Neural cell (in vitro differentiated cells): ENCODE measurements around the gene VPS8. TPM values are rescaled to one million over a fixed set of nuclear protein-coding genes. Genes with fewer than 3 reads are reported as not detected.

ENCODE experiments used
- H2AFZ ChIP-seq: fragments of 200-600, 300-800 bp; sonication (generic), shearing (Covaris generic); 2 replicates; pipeline ENCODE4 v1.6.0; 2014; ENCODE audit warnings: low read depth, mild to moderate bottlenecking, antibody characterized with exemption, low read length, moderate library complexity
- H3F3A ChIP-seq: fragments of 200-600 bp; shearing (Covaris generic); 2 replicates; pipeline ENCODE4 v1.6.1; 2016; ENCODE audit warnings: mild to moderate bottlenecking, moderate library complexity, mixed read lengths, antibody characterized with exemption, low read length; ENCODE audit not compliant: insufficient read depth, poor library complexity, severe bottlenecking
- H3K27ac ChIP-seq: fragments of 200-600, 300-800 bp; sonication (generic), shearing (Covaris generic); 2 replicates; pipeline ENCODE4 v1.5.1; 2014; ENCODE audit warnings: mild to moderate bottlenecking, low read length, moderate library complexity
- H3K27me3 ChIP-seq: fragments of 300-800, 200-600 bp; sonication (generic), shearing (Covaris generic); 2 replicates; pipeline ENCODE4 v1.6.0; 2014; ENCODE audit warnings: mild to moderate bottlenecking, low read depth, low read length, moderate library complexity; ENCODE audit not compliant: insufficient read depth
- H3K36me3 ChIP-seq: fragments of 300-800, 200-600 bp; sonication (generic), shearing (Covaris generic); 2 replicates; pipeline ENCODE4 v1.5.1; 2014; ENCODE audit warnings: mild to moderate bottlenecking, antibody characterized with exemption, low read length, moderate library complexity; ENCODE audit not compliant: insufficient read depth
- H3K4me2 ChIP-seq: fragments of 300-800, 200-600 bp; sonication (generic), shearing (Covaris generic); 2 replicates; pipeline ENCODE4 v1.6.0; 2014; ENCODE audit warnings: mild to moderate bottlenecking, low read length
- H3K4me3 ChIP-seq: fragments of 300-800, 200-600 bp; sonication (generic), shearing (Covaris generic); 2 replicates; pipeline ENCODE4 v1.5.1; 2014; ENCODE audit warnings: mild to moderate bottlenecking, low read length, moderate library complexity
- H3K79me2 ChIP-seq: fragments of 200-600 bp; shearing (Covaris generic); replicated peaks from 2 replicates; pipeline ENCODE4 v1.6.0; 2014; ENCODE audit warnings: mild to moderate bottlenecking, low read length, moderate library complexity; ENCODE audit not compliant: insufficient read depth
- H3K9ac ChIP-seq: fragments of 300-800, 200-600 bp; sonication (generic), shearing (Covaris generic); 2 replicates; pipeline ENCODE4 v1.6.1; 2016; ENCODE audit warnings: mild to moderate bottlenecking, low read length, mixed read lengths
- H3K9me2 ChIP-seq: fragments of 200-600 bp; shearing (Covaris generic); 2 replicates; pipeline ENCODE4 v1.6.1; 2016; ENCODE audit warnings: mild to moderate bottlenecking, low read length, mixed read lengths; ENCODE audit not compliant: insufficient read depth
- H3K9me3 ChIP-seq: fragments of 200-600, 300-800 bp; sonication (generic), shearing (Covaris generic); 2 replicates; pipeline ENCODE4 v1.6.1; 2016; ENCODE audit warnings: mild to moderate bottlenecking, mixed run types, low read length, moderate library complexity, mixed read lengths
- H4K20me1 ChIP-seq: fragments of 200-600 bp; shearing (Covaris generic); 2 replicates; pipeline ENCODE4 v1.6.1; 2016; ENCODE audit warnings: mild to moderate bottlenecking, mixed run types; ENCODE audit not compliant: insufficient read depth
- EP300 ChIP-seq: fragments of 450-650 bp; conservative IDR thresholded peaks from 2 replicates; pipeline ENCODE4 v1.6.1; 2014; ENCODE audit warnings: antibody characterized with exemption, mild to moderate bottlenecking, moderate library complexity; ENCODE audit not compliant: poor library complexity, severe bottlenecking
- EZH2 ChIP-seq: fragments of 200-600, 300-800 bp; shearing (Covaris generic), sonication (generic); IDR thresholded peaks from 2 replicates; pipeline ENCODE4 v1.6.1; 2014; ENCODE audit warnings: antibody characterized with exemption, low read length, borderline replicate concordance, mild to moderate bottlenecking; ENCODE audit not compliant: insufficient read depth, poor library complexity, severe bottlenecking
- MXI1 ChIP-seq: fragments of 450-650 bp; conservative IDR thresholded peaks from 2 replicates; pipeline ENCODE4 v1.6.1; 2014; ENCODE audit warnings: antibody characterized with exemption, mild to moderate bottlenecking; ENCODE audit not compliant: poor library complexity, severe bottlenecking
- POLR2AphosphoS5 ChIP-seq: IDR thresholded peaks from 2 replicates; pipeline ENCODE4 v1.6.1; 2012
- RAD21 ChIP-seq: fragments of 450-650 bp; conservative IDR thresholded peaks from 2 replicates; pipeline ENCODE4 v1.6.1; 2014; ENCODE audit warnings: antibody characterized with exemption, mild to moderate bottlenecking, moderate library complexity
- SMC3 ChIP-seq: fragments of 450-650 bp; conservative IDR thresholded peaks from 2 replicates; pipeline ENCODE4 v1.6.1; 2014; ENCODE audit warnings: antibody characterized with exemption, mild to moderate bottlenecking, moderate library complexity; ENCODE audit not compliant: poor library complexity
- TAF1 ChIP-seq: IDR thresholded peaks from 2 replicates; pipeline ENCODE4 v1.6.1; 2012; ENCODE audit warnings: low read depth
- polyA plus RNA-seq: library from polyadenylated mRNA; depleted of rRNA; stranded (reverse); fragments of >200 nt; gene quantifications from 2 replicates; pipeline ENCODE4 v1.2.3, GENCODE V29; 2014
- TF ChIP-seq, protein P1 (sequence below): IDR thresholded peaks from 2 replicates; pipeline ENCODE4 v1.6.1; 2012; ENCODE audit warnings: borderline replicate concordance
- TF ChIP-seq, protein P2 (sequence below): fragments of 450-650 bp; IDR thresholded peaks from 2 replicates; pipeline ENCODE4 v1.5.1; 2014; ENCODE audit warnings: antibody characterized with exemption, mild to moderate bottlenecking, moderate library complexity; ENCODE audit not compliant: poor library complexity, severe bottlenecking

VPS8 gene
- polyA plus RNA-seq, 1 donor from 2014 or later = 146 TPM

DNA sequence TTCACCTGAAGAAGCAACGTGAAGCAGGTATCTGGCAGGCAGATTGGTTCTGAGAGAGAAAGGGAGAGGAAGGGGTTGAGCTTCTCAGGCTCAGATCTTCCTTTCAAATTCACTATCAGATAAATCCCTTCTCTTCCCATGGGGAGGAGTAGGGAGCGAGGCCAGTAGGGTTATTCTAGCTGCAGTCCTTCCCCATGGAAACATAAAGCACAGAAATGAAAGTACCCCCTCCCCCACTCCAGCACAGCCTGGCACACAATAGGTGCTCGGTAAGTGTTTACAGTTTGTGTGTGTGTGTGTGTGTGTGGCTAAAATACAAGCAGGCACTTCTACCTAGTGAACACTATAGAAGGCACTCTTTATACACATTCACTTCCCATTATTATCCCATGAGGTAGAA is 20.8 kb upstream of the VPS8 start:
- no peak overlapping the region for H3K4me3 ChIP-seq
- H3K36me3 ChIP-seq = no peaks in the 10 kb centered on the region
- no peaks in the 10 kb centered on the region for H3K9me3 ChIP-seq
- H3K27ac ChIP-seq = no peak overlapping the region
- H3K79me2 ChIP-seq = no peaks in the 10 kb centered on the region
- H3K27me3 ChIP-seq = no peaks in the 10 kb centered on the region
- no peaks in the 10 kb centered on the region for H3F3A ChIP-seq
- no peak overlapping the region for H2AFZ ChIP-seq
- H4K20me1 ChIP-seq = no peaks in the 10 kb centered on the region
- H3K4me2 ChIP-seq = no peak overlapping the region
- TF ChIP-seq RAD21 (no peak), TAF1 (no peak), SMC3 (no peak), POLR2AphosphoS5 (no peak), EP300 (no peak), MXI1 (no peak), EZH2 (no peak)
- TF ChIP-seq, protein P1, sequence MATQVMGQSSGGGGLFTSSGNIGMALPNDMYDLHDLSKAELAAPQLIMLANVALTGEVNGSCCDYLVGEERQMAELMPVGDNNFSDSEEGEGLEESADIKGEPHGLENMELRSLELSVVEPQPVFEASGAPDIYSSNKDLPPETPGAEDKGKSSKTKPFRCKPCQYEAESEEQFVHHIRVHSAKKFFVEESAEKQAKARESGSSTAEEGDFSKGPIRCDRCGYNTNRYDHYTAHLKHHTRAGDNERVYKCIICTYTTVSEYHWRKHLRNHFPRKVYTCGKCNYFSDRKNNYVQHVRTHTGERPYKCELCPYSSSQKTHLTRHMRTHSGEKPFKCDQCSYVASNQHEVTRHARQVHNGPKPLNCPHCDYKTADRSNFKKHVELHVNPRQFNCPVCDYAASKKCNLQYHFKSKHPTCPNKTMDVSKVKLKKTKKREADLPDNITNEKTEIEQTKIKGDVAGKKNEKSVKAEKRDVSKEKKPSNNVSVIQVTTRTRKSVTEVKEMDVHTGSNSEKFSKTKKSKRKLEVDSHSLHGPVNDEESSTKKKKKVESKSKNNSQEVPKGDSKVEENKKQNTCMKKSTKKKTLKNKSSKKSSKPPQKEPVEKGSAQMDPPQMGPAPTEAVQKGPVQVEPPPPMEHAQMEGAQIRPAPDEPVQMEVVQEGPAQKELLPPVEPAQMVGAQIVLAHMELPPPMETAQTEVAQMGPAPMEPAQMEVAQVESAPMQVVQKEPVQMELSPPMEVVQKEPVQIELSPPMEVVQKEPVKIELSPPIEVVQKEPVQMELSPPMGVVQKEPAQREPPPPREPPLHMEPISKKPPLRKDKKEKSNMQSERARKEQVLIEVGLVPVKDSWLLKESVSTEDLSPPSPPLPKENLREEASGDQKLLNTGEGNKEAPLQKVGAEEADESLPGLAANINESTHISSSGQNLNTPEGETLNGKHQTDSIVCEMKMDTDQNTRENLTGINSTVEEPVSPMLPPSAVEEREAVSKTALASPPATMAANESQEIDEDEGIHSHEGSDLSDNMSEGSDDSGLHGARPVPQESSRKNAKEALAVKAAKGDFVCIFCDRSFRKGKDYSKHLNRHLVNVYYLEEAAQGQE = no peak
- TF ChIP-seq, protein P2, sequence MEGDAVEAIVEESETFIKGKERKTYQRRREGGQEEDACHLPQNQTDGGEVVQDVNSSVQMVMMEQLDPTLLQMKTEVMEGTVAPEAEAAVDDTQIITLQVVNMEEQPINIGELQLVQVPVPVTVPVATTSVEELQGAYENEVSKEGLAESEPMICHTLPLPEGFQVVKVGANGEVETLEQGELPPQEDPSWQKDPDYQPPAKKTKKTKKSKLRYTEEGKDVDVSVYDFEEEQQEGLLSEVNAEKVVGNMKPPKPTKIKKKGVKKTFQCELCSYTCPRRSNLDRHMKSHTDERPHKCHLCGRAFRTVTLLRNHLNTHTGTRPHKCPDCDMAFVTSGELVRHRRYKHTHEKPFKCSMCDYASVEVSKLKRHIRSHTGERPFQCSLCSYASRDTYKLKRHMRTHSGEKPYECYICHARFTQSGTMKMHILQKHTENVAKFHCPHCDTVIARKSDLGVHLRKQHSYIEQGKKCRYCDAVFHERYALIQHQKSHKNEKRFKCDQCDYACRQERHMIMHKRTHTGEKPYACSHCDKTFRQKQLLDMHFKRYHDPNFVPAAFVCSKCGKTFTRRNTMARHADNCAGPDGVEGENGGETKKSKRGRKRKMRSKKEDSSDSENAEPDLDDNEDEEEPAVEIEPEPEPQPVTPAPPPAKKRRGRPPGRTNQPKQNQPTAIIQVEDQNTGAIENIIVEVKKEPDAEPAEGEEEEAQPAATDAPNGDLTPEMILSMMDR = no peak
- H3K9me2 ChIP-seq = no peaks in the 10 kb centered on the region
- H3K9ac ChIP-seq = no peak overlapping the region

DNA sequence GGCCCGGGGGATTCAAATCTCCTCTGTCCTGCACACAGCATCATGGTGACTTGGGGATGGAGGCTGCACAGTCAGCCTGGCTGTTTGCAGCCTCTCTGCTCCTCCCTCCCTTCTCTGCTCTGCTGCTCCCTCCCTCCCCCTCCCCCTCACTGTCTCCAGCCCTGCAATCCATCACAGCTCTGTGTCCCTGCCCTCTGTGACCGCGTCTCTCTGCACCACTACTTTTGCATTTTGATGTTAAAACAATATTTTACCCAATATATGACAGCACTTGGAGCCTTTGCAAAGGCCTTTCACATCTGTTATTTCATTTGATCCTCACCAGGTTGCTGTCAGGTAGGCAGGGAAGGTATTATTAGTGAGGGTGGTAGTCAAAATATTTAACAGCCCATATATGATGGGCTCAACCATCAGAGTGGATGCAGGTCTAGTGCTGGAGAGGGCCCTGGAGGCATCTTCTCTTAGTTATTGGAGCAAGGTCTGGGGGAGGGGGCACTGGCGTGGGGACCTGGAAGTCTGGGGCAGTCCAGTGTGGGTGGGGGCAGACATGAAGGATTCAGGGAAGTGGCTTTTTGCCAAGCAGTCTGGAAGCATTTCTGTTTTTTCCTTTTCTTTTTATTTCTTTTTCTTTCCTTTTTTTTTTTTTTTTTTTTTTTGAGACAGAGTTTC is 16.3 kb upstream of the VPS8 start:
- Histone ChIP-seq H3K9ac (no peak overlapping the region), H3F3A (no peaks in the 10 kb centered on the region), H2AFZ (no peak overlapping the region), H3K27me3 (no peaks in the 10 kb centered on the region), H3K4me3 (no peak overlapping the region), H3K36me3 (no peaks in the 10 kb centered on the region), H3K79me2 (no peaks in the 10 kb centered on the region), H3K9me2 (no peaks in the 10 kb centered on the region), H3K27ac (peak overlapping the region; percentile 24), H4K20me1 (no peaks in the 10 kb centered on the region), H3K9me3 (no peaks in the 10 kb centered on the region), H3K4me2 (no peak overlapping the region)
- no peak for TF ChIP-seq EP300
- TF ChIP-seq, protein P2 = no peak
- TF ChIP-seq POLR2AphosphoS5 = peak; percentile 6
- no peak for TF ChIP-seq EZH2
